ENCODE results near the gene OPRD1. TPM values are rescaled to one million over a fixed set of nuclear protein-coding genes. Genes with fewer than 3 reads are reported as not detected.
A peak's percentile ranks its signal among the peaks of the same experiment; 100 is the strongest.

The OPRD1 gene
- total RNA-seq, 2 experiments from 2014 or later = not detected

- Histone ChIP-seq H3K9me3 (ENCODE audit: low read length) (no peaks in the 10 kb centered on the region), H3K9me2 (ENCODE audit: insufficient read depth, low read length) (no peaks in the 10 kb centered on the region), H3K4me3 (ENCODE audit: low read depth, low read length, poor library complexity, severe bottlenecking) (peak overlapping the region; percentile 92), H3K4me2 (ENCODE audit: low read length) (peak overlapping the region; percentile 84), H3K36me3 (ENCODE audit: insufficient read depth, low read length) (no peaks in the 10 kb centered on the region), H3K4me1 (ENCODE audit: insufficient read depth, low read length, poor library complexity, severe bottlenecking) (peaks cover 56% of the 10 kb centered on the region), H3K79me2 (ENCODE audit: insufficient read depth, low read depth, low read length) (peaks cover 5% of the 10 kb centered on the region; the same call in 1 of the 2 replicates), H4K20me1 (ENCODE audit: insufficient read depth, low read length) (no peaks in the 10 kb centered on the region), H3K27ac (ENCODE audit: low read depth, low read length, poor library complexity, severe bottlenecking) (peak overlapping the region; percentile 67), H2AFZ (ENCODE audit: low read length) (peak overlapping the region; percentile 82; the same call in 1 of the 2 replicates)
- DNase-seq (ENCODE audit: low spot score) = peak; percentile 10
- intact Hi-C loops (cut with micrococcal nuclease; ENCODE audit: unreplicated experiment) = no loop called here
- TF ChIP-seq EZH2phosphoT487 (IDR thresholded peaks at IDR 0.05; ENCODE audit: borderline replicate concordance, low read depth, low read length) (no peak), CTCF (conservative IDR thresholded peaks at IDR 0.05; ENCODE audit: low read length) (no peak)
- ChIA-PET CTCF (ENCODE audit: unreplicated experiment) (no interaction called here), POLR2A (no interaction called here)
- no TSS peak for BruUV-seq (replicated peaks)
Measured at GRCh38 chr1:28885977-28886730, 74.2 kb downstream of the OPRD1 start.

- no peaks in the 10 kb centered on the region for H3K9me3 ChIP-seq (ENCODE audit: low read length)
- peak overlapping the region; percentile 67 for H3K27ac ChIP-seq (ENCODE audit: low read depth, low read length, poor library complexity, severe bottlenecking)
- H3K9me2 ChIP-seq (ENCODE audit: insufficient read depth, low read length) = no peaks in the 10 kb centered on the region
- no TSS peak for BruUV-seq (replicated peaks)
- peak overlapping the region; percentile 84 for H3K4me2 ChIP-seq (ENCODE audit: low read length)
- peak overlapping the region; percentile 92 for H3K4me3 ChIP-seq (ENCODE audit: low read depth, low read length, poor library complexity, severe bottlenecking)
- intact Hi-C loops (cut with micrococcal nuclease; ENCODE audit: unreplicated experiment) = loop anchor here (1.0 kb wide), 1 partner anchor 27 kb away; the partner anchor contains the start of gene EPB41
- TF ChIP-seq CTCF (conservative IDR thresholded peaks at IDR 0.05; ENCODE audit: low read length) = no peak
- TF ChIP-seq EZH2phosphoT487 (IDR thresholded peaks at IDR 0.05; ENCODE audit: borderline replicate concordance, low read depth, low read length) = no peak
- H4K20me1 ChIP-seq (ENCODE audit: insufficient read depth, low read length) = no peaks in the 10 kb centered on the region
- H3K4me1 ChIP-seq (ENCODE audit: insufficient read depth, low read length, poor library complexity, severe bottlenecking) = peaks cover 53% of the 10 kb centered on the region
- H2AFZ ChIP-seq (ENCODE audit: low read length) = peak overlapping the region; percentile 82; the same call in 1 of the 2 replicates
- peaks cover 5% of the 10 kb centered on the region; the same call in 1 of the 2 replicates for H3K79me2 ChIP-seq (ENCODE audit: insufficient read depth, low read depth, low read length)
- CTCF ChIA-PET (ENCODE audit: unreplicated experiment) = no interaction called here
- no peaks in the 10 kb centered on the region for H3K36me3 ChIP-seq (ENCODE audit: insufficient read depth, low read length)
- POLR2A ChIA-PET = no interaction called here
- peak; percentile 94 for DNase-seq (ENCODE audit: low spot score)
Measured at GRCh38 chr1:28886731-28887418, 74.9 kb downstream of the OPRD1 start.

All from OCI-LY7 (cell line).